K562 (cell line): Measurements from ENCODE around the gene UBA52. TPM values are rescaled to one million over a fixed set of nuclear protein-coding genes. Genes with fewer than 3 reads are reported as not detected.
A peak's percentile ranks its signal among the peaks of the same experiment; 100 is the strongest.

Source experiments
- CREB5 ChIP-seq: fragments of 250-450 bp; sonication (Bioruptor Pico); IDR thresholded peaks from 2 replicates; pipeline ENCODE4 v1.5.0; 2020; ENCODE audit warnings: mild to moderate bottlenecking
- NBN ChIP-seq: fragments of 450-650 bp; IDR thresholded peaks from 2 replicates; pipeline ENCODE4 v1.6.1; 2016; ENCODE audit warnings: low read depth, mild to moderate bottlenecking
- NEUROD1 ChIP-seq: fragments of 150-350 bp; IDR thresholded peaks from 2 replicates; pipeline ENCODE4 v1.6.1; 2014; ENCODE audit warnings: borderline replicate concordance, low read length, low read depth; ENCODE audit not compliant: partially characterized antibody
- NFE2L1 ChIP-seq: fragments of 450-650 bp; IDR thresholded peaks from 2 replicates; pipeline ENCODE4 v1.6.1; 2016; ENCODE audit warnings: missing genetic modification characterization, low read depth, mild to moderate bottlenecking, missing compliant biosample characterization, moderate library complexity, borderline replicate concordance
- NKRF ChIP-seq: fragments of 450-650 bp; IDR thresholded peaks from 2 replicates; pipeline ENCODE4 v1.6.1; 2016; ENCODE audit warnings: borderline replicate concordance
- PTRF ChIP-seq: fragments of 450-650 bp; IDR thresholded peaks from 2 replicates; pipeline ENCODE4 v1.6.1; 2016; ENCODE audit warnings: mild to moderate bottlenecking, missing genetic modification characterization, missing compliant biosample characterization
- RBM34 ChIP-seq: fragments of 200-400 bp; formaldehyde crosslinking; IDR thresholded peaks from 2 replicates; pipeline ENCODE4 v1.6.1; 2018; ENCODE audit warnings: low read length, borderline replicate concordance; ENCODE audit not compliant: insufficient read depth
- STAT5B ChIP-seq: fragments of 250-450 bp; sonication (Bioruptor Pico); IDR thresholded peaks from 2 replicates; pipeline ENCODE4 v1.8.0; 2021; ENCODE audit warnings: mild to moderate bottlenecking, inconsistent platforms
- ZBTB2 ChIP-seq: fragments of 450-650 bp; IDR thresholded peaks from 2 replicates; pipeline ENCODE4 v1.6.1; 2016; ENCODE audit warnings: antibody characterized with exemption
- ZNF436 ChIP-seq: fragments of 250-450, 450-650 bp; sonication (Bioruptor Pico); formaldehyde crosslinking; IDR thresholded peaks from 2 replicates; pipeline ENCODE4 v1.7.0; 2020; ENCODE audit warnings: mild to moderate bottlenecking
- polyA plus RNA-seq, 8 experiments: library from polyadenylated mRNA; depleted of rRNA in 4 of 8; stranded (reverse) in 5 of 8; unstranded in 3 of 8; fragments of >200 nt; fragmentation: Nextera tagmentation in 2 of 8; fragmentation: Illumina TruSeq in 1 of 8; extraction: Ambion mirVana in 2 of 8; extraction: Trizol in 1 of 8; gene quantifications; 2 replicates each; pipeline versions ENCODE4 v1.2.1 to v1.2.3, GENCODE V29; 2011 to 2014; ENCODE audit warnings: inconsistent platforms in 1 of 8, missing spikeins in 1 of 8
- total RNA-seq, 7 experiments: library from RNA; depleted of rRNA in 6 of 7; stranded (reverse); fragments of >200 nt in 6 of 7; fragmentation: Illumina TruSeq in 2 of 7; extraction: Trizol in 2 of 7; gene quantifications; 2 replicates each; pipeline versions ENCODE4 v1.2.1 to v1.2.3, GENCODE V29; 2011 to 2021; ENCODE audit warnings: low replicate concordance in 1 of 7
- TF ChIP-seq, protein P1 (sequence below): fragments of 450-650 bp; IDR thresholded peaks from 2 replicates; pipeline ENCODE4 v1.6.1; 2018; ENCODE audit not compliant: partially characterized antibody
- TF ChIP-seq, protein P2 (sequence below): fragments of 250-450 bp; sonication (Bioruptor Pico); IDR thresholded peaks from 2 replicates; pipeline ENCODE4 v1.8.0; 2022; ENCODE audit warnings: inconsistent platforms
- TF ChIP-seq, protein P3 (sequence below): fragments of 250-450 bp; sonication (Bioruptor Pico); IDR thresholded peaks from 2 replicates; pipeline ENCODE4 v1.8.0; 2022; ENCODE audit warnings: moderate library complexity, mild to moderate bottlenecking, inconsistent platforms

The UBA52 gene
- total and polyA plus RNA-seq, 9 of the 15 experiments (the other 6 are each of a cell fraction or from before 2014, with no cell fraction given), result 1,110 to 2,751 (median 1,733) TPM

- TF ChIP-seq, protein P1, sequence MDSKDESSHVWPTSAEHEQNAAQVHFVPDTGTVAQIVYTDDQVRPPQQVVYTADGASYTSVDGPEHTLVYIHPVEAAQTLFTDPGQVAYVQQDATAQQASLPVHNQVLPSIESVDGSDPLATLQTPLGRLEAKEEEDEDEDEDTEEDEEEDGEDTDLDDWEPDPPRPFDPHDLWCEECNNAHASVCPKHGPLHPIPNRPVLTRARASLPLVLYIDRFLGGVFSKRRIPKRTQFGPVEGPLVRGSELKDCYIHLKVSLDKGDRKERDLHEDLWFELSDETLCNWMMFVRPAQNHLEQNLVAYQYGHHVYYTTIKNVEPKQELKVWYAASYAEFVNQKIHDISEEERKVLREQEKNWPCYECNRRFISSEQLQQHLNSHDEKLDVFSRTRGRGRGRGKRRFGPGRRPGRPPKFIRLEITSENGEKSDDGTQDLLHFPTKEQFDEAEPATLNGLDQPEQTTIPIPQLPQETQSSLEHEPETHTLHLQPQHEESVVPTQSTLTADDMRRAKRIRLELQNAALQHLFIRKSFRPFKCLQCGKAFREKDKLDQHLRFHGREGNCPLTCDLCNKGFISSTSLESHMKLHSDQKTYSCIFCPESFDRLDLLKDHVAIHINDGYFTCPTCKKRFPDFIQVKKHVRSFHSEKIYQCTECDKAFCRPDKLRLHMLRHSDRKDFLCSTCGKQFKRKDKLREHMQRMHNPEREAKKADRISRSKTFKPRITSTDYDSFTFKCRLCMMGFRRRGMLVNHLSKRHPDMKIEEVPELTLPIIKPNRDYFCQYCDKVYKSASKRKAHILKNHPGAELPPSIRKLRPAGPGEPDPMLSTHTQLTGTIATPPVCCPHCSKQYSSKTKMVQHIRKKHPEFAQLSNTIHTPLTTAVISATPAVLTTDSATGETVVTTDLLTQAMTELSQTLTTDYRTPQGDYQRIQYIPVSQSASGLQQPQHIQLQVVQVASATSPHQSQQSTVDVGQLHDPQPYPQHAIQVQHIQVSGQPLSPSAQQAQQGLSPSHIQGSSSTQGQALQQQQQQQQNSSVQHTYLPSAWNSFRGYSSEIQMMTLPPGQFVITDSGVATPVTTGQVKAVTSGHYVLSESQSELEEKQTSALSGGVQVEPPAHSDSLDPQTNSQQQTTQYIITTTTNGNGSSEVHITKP, result no peak
- TF ChIP-seq PTRF (tag) (no peak), STAT5B (no peak), NKRF (peak; percentile 79), CREB5 (CRISPR knock-in tag) (no peak), ZBTB2 (0 out of 2 replicates have a peak, but pooled peaks have one; percentile 40), RBM34 (no peak), ZNF436 (CRISPR knock-in tag) (no peak), NEUROD1 (peak; percentile 23), NBN (no peak), NFE2L1 (tag) (no peak)
- TF ChIP-seq, protein P2, sequence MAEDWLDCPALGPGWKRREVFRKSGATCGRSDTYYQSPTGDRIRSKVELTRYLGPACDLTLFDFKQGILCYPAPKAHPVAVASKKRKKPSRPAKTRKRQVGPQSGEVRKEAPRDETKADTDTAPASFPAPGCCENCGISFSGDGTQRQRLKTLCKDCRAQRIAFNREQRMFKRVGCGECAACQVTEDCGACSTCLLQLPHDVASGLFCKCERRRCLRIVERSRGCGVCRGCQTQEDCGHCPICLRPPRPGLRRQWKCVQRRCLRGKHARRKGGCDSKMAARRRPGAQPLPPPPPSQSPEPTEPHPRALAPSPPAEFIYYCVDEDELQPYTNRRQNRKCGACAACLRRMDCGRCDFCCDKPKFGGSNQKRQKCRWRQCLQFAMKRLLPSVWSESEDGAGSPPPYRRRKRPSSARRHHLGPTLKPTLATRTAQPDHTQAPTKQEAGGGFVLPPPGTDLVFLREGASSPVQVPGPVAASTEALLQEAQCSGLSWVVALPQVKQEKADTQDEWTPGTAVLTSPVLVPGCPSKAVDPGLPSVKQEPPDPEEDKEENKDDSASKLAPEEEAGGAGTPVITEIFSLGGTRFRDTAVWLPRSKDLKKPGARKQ (CRISPR knock-in tag), result no peak
- TF ChIP-seq, protein P3, sequence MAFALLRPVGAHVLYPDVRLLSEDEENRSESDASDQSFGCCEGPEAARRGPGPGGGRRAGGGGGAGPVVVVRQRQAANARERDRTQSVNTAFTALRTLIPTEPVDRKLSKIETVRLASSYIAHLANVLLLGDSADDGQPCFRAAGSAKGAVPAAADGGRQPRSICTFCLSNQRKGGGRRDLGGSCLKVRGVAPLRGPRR, result no peak
Observed at GRCh38 chr19:18589380-18590272, 18.0 kb downstream of the UBA52 start (continued).
